Measurements from ENCODE around the gene ARCN1. TPM values are rescaled to one million over a fixed set of nuclear protein-coding genes. Genes with fewer than 3 reads are reported as not detected.

Gene ARCN1
- polyA plus RNA-seq (2012; ENCODE audit: low read depth, missing spikeins): 71.6 TPM

GRCh38 chr11:118572061-118572980 lies at the start of gene ARCN1:
Gene ARCN1, plus strand, starts transcription at chr11:118572409. Its CDS starts 139 bp downstream, at chr11:118572548.
- FAIRE-seq (peak; percentile 69), DNase-seq (ENCODE audit: insufficient read length, low spot score) (peak; percentile 75)
- TF ChIP-seq POU2F2 (IDR thresholded peaks at IDR 0.05; ENCODE audit: low read depth, low read length) (peak; percentile 69; the same call in 1 of the 2 replicates), PAX5 (IDR thresholded peaks at IDR 0.05; ENCODE audit: insufficient read depth, low read length, severe bottlenecking) (no peak), POLR2AphosphoS5 (IDR thresholded peaks at IDR 0.05; ENCODE audit: low read depth, low read length) (peak; percentile 90; the same call in 1 of the 2 replicates), POLR2A (IDR thresholded peaks at IDR 0.05; ENCODE audit: low read depth, low read length) (peak; percentile 87), TAF1 (IDR thresholded peaks at IDR 0.05; ENCODE audit: low read depth, low read length) (peak; percentile 75), SPI1 (IDR thresholded peaks at IDR 0.05; ENCODE audit: low read depth, low read length) (no peak)

DNA sequence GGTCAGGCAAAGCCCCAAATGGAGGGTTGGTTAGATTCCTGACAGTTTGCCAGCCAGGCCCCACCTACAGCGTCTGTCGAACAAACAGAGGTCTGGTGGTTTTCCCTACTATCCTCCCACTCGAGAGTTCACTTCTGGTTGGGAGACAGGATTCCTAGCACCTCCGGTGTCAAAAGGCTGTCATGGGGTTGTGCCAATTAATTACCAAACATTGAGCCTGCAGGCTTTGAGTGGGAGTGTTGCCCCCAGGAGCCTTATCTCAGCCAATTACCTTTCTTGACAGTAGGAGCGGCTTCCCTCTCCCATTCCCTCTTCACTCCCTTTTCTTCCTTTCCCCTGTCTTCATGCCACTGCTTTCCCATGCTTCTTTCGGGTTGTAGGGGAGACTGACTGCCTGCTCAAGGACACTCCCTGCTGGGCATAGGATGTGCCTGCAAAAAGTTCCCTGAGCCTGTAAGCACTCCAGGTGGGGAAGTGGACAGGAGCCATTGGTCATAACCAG lies 49.6 kb upstream of the ARCN1 start:
- DNase-seq (ENCODE audit: insufficient read length, low spot score): no peak
- TF ChIP-seq POU2F2 (IDR thresholded peaks at IDR 0.05; ENCODE audit: low read depth, low read length) (no peak), POLR2AphosphoS5 (IDR thresholded peaks at IDR 0.05; ENCODE audit: low read depth, low read length) (no peak), TAF1 (IDR thresholded peaks at IDR 0.05; ENCODE audit: low read depth, low read length) (no peak), SPI1 (IDR thresholded peaks at IDR 0.05; ENCODE audit: low read depth, low read length) (no peak), POLR2A (IDR thresholded peaks at IDR 0.05; ENCODE audit: low read depth, low read length) (no peak), PAX5 (IDR thresholded peaks at IDR 0.05; ENCODE audit: insufficient read depth, low read length, severe bottlenecking) (no peak)
- FAIRE-seq: no peak

DNA sequence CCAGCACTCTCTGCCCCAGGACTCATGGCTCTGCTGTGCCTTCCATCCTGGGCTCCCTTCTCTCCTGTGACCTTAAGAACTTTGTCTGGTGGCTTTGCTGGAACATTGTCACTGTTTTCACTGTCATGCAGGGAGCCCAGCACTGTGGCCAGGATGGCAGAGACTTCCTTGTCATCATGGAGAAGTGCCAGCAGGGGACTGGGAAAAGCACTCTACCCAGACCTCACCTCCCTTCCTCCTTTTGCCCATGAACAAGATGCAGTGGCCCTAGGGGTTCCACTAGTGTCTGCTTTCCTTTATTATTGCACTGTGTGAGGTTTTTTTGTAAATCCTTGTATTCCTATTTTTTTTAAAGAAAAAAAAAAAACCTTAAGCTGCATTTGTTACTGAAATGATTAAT lies 47.9 kb upstream of the ARCN1 start:
- DNase-seq (ENCODE audit: insufficient read length, low spot score) (no peak), FAIRE-seq (no peak)
- TF ChIP-seq SPI1 (IDR thresholded peaks at IDR 0.05; ENCODE audit: low read depth, low read length): no peak
- TF ChIP-seq POLR2A (IDR thresholded peaks at IDR 0.05; ENCODE audit: low read depth, low read length): no peak
- no peak for TF ChIP-seq TAF1 (IDR thresholded peaks at IDR 0.05; ENCODE audit: low read depth, low read length)
- no peak for TF ChIP-seq POU2F2 (IDR thresholded peaks at IDR 0.05; ENCODE audit: low read depth, low read length)
- TF ChIP-seq POLR2AphosphoS5 (IDR thresholded peaks at IDR 0.05; ENCODE audit: low read depth, low read length): no peak
- no peak for TF ChIP-seq PAX5 (IDR thresholded peaks at IDR 0.05; ENCODE audit: insufficient read depth, low read length, severe bottlenecking)

GRCh38 chr11:118524757-118525470 lies 47.3 kb upstream of the ARCN1 start:
- DNase-seq (ENCODE audit: insufficient read length, low spot score) (no peak), FAIRE-seq (no peak)
- TF ChIP-seq PAX5 (IDR thresholded peaks at IDR 0.05; ENCODE audit: insufficient read depth, low read length, severe bottlenecking) (no peak), SPI1 (IDR thresholded peaks at IDR 0.05; ENCODE audit: low read depth, low read length) (no peak), POU2F2 (IDR thresholded peaks at IDR 0.05; ENCODE audit: low read depth, low read length) (no peak), TAF1 (IDR thresholded peaks at IDR 0.05; ENCODE audit: low read depth, low read length) (no peak), POLR2A (IDR thresholded peaks at IDR 0.05; ENCODE audit: low read depth, low read length) (no peak), POLR2AphosphoS5 (IDR thresholded peaks at IDR 0.05; ENCODE audit: low read depth, low read length) (no peak)

- TF ChIP-seq PAX5 (IDR thresholded peaks at IDR 0.05; ENCODE audit: insufficient read depth, low read length, severe bottlenecking): no peak
- no peak for TF ChIP-seq SPI1 (IDR thresholded peaks at IDR 0.05; ENCODE audit: low read depth, low read length)
- no peak for TF ChIP-seq POLR2A (IDR thresholded peaks at IDR 0.05; ENCODE audit: low read depth, low read length)
- TF ChIP-seq POLR2AphosphoS5 (IDR thresholded peaks at IDR 0.05; ENCODE audit: low read depth, low read length): no peak
- TF ChIP-seq POU2F2 (IDR thresholded peaks at IDR 0.05; ENCODE audit: low read depth, low read length): no peak
- TF ChIP-seq TAF1 (IDR thresholded peaks at IDR 0.05; ENCODE audit: low read depth, low read length): no peak
- FAIRE-seq: no peak
- DNase-seq (ENCODE audit: insufficient read length, low spot score): no peak
Observed at GRCh38 chr11:118526688-118527087, 45.5 kb upstream of the ARCN1 start.

GRCh38 chr11:118527109-118527508 lies 45.1 kb upstream of the ARCN1 start, which contains the start of gene TTC36:
Gene TTC36, plus strand, starts transcription at chr11:118527474. Its CDS starts 21 bp downstream, at chr11:118527495.
- DNase-seq (ENCODE audit: insufficient read length, low spot score) (no peak), FAIRE-seq (no peak)
- no peak for TF ChIP-seq PAX5 (IDR thresholded peaks at IDR 0.05; ENCODE audit: insufficient read depth, low read length, severe bottlenecking)
- TF ChIP-seq SPI1 (IDR thresholded peaks at IDR 0.05; ENCODE audit: low read depth, low read length): no peak
- TF ChIP-seq POLR2A (IDR thresholded peaks at IDR 0.05; ENCODE audit: low read depth, low read length): no peak
- TF ChIP-seq POLR2AphosphoS5 (IDR thresholded peaks at IDR 0.05; ENCODE audit: low read depth, low read length): no peak
- TF ChIP-seq TAF1 (IDR thresholded peaks at IDR 0.05; ENCODE audit: low read depth, low read length): no peak
- TF ChIP-seq POU2F2 (IDR thresholded peaks at IDR 0.05; ENCODE audit: low read depth, low read length): no peak

DNA sequence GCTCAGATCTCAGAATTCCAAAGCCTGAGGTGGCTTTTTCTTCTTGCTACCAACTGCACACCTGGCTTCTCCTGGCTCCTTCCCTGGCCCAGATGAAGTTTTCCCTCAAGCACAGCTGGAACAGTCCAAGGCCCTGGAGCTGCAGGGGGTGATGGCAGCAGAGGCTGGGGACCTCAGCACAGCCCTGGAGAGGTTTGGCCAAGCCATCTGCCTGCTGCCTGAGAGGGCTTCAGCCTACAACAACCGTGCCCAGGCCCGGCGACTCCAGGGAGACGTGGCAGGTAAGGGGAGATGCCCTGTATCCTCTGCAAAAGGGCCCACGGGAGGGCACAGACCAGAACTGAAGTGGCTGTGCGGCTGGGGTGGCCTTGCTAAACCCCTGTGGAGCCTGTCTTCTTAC lies 43.7 kb upstream of the ARCN1 start:
- TF ChIP-seq PAX5 (IDR thresholded peaks at IDR 0.05; ENCODE audit: insufficient read depth, low read length, severe bottlenecking) (no peak), POLR2A (IDR thresholded peaks at IDR 0.05; ENCODE audit: low read depth, low read length) (no peak), SPI1 (IDR thresholded peaks at IDR 0.05; ENCODE audit: low read depth, low read length) (no peak), TAF1 (IDR thresholded peaks at IDR 0.05; ENCODE audit: low read depth, low read length) (no peak), POLR2AphosphoS5 (IDR thresholded peaks at IDR 0.05; ENCODE audit: low read depth, low read length) (no peak), POU2F2 (IDR thresholded peaks at IDR 0.05; ENCODE audit: low read depth, low read length) (no peak)
- no peak for DNase-seq (ENCODE audit: insufficient read length, low spot score)
- no peak for FAIRE-seq

GRCh38 chr11:118529584-118530175 lies 42.5 kb upstream of the ARCN1 start:
- FAIRE-seq (no peak), DNase-seq (ENCODE audit: insufficient read length, low spot score) (no peak)
- TF ChIP-seq POLR2AphosphoS5 (IDR thresholded peaks at IDR 0.05; ENCODE audit: low read depth, low read length): no peak
- no peak for TF ChIP-seq PAX5 (IDR thresholded peaks at IDR 0.05; ENCODE audit: insufficient read depth, low read length, severe bottlenecking)
- TF ChIP-seq POLR2A (IDR thresholded peaks at IDR 0.05; ENCODE audit: low read depth, low read length): no peak
- TF ChIP-seq SPI1 (IDR thresholded peaks at IDR 0.05; ENCODE audit: low read depth, low read length): no peak
- no peak for TF ChIP-seq POU2F2 (IDR thresholded peaks at IDR 0.05; ENCODE audit: low read depth, low read length)
- TF ChIP-seq TAF1 (IDR thresholded peaks at IDR 0.05; ENCODE audit: low read depth, low read length): no peak
